HepG2 (cell line): ENCODE measurements around the gene RPS5. TPM values are rescaled to one million over a fixed set of nuclear protein-coding genes. Genes with fewer than 3 reads are reported as not detected.
A peak's percentile ranks its signal among the peaks of the same experiment; 100 is the strongest.

ENCODE experiments used
- ASH2L ChIP-seq: fragments of 300-600, 200-600 bp; sonication (generic); IDR thresholded peaks from 2 replicates; pipeline ENCODE4 v1.7.0; 2017; ENCODE audit warnings: low read depth, mild to moderate bottlenecking, moderate library complexity, mixed read lengths, low read length; ENCODE audit not compliant: insufficient read length
- CREM ChIP-seq, 2 experiments: sonication (generic) in 1 of 2; formaldehyde crosslinking in 1 of 2; IDR thresholded peaks; 2 replicates each; pipeline versions ENCODE4 v1.4.0 to v1.6.1; 2016 to 2020; ENCODE audit warnings: antibody characterized with exemption in 1 of 2, mild to moderate bottlenecking in 1 of 2, missing genetic modification reagents in 1 of 2
- ELF1 ChIP-seq: sonication (generic); formaldehyde crosslinking; IDR thresholded peaks from 2 replicates; pipeline ENCODE4 v1.4.0; 2020; ENCODE audit warnings: missing genetic modification reagents
- HNRNPK ChIP-seq: fragments of 200-400 bp; formaldehyde crosslinking; IDR thresholded peaks from 2 replicates; pipeline ENCODE4 v1.6.1; 2018; ENCODE audit warnings: low read length, low read depth, moderate library complexity, mild to moderate bottlenecking; ENCODE audit not compliant: poor library complexity, severe bottlenecking
- JUNB ChIP-seq: sonication (generic); formaldehyde crosslinking; IDR thresholded peaks from 2 replicates; pipeline ENCODE4 v1.8.0; 2022; ENCODE audit warnings: missing genetic modification reagents, mild to moderate bottlenecking, borderline replicate concordance
- NFATC3 ChIP-seq: sonication (generic); formaldehyde crosslinking; IDR thresholded peaks from 2 replicates; pipeline ENCODE4 v1.5.1; 2020; ENCODE audit warnings: mild to moderate bottlenecking, missing genetic modification reagents
- NFYC ChIP-seq: IDR thresholded peaks from 2 replicates; pipeline ENCODE4 v1.6.1; 2016; ENCODE audit warnings: missing genetic modification reagents, missing compliant biosample characterization
- PPARG ChIP-seq: conservative IDR thresholded peaks from 2 replicates; pipeline ENCODE4 v1.6.1; 2016; ENCODE audit warnings: missing biosample characterization, missing genetic modification reagents
- SOX13 ChIP-seq, 3 experiments: fragments of 450-650 bp in 1 of 3; sonication (generic) in 1 of 3; formaldehyde crosslinking in 1 of 3; IDR thresholded peaks in 2 of 3; conservative IDR thresholded peaks in 1 of 3; 2 replicates each; pipeline versions ENCODE4 v1.5.0 to v1.6.1; 2016 to 2020; ENCODE audit warnings: antibody characterized with exemption in 1 of 3, mild to moderate bottlenecking in 1 of 3, missing compliant biosample characterization in 1 of 3, missing genetic modification reagents in 1 of 3, moderate library complexity in 1 of 3
- ZNF546 ChIP-seq: sonication (generic); formaldehyde crosslinking; conservative IDR thresholded peaks from 2 replicates; pipeline ENCODE4 v1.8.1; 2023; ENCODE audit warnings: mild to moderate bottlenecking, missing genetic modification reagents
- ZNF652 ChIP-seq: IDR thresholded peaks from 2 replicates; pipeline ENCODE4 v1.6.1; 2016; ENCODE audit warnings: low read depth, borderline replicate concordance
- ZSCAN30 ChIP-seq: sonication (generic); formaldehyde crosslinking; IDR thresholded peaks from 2 replicates; pipeline ENCODE4 v1.5.0; 2020; ENCODE audit warnings: mild to moderate bottlenecking, missing genetic modification reagents
- polyA plus RNA-seq, 8 experiments: library from polyadenylated mRNA; depleted of rRNA in 3 of 8; stranded (reverse) in 7 of 8; unstranded in 1 of 8; fragments of >200 nt; fragmentation: Illumina TruSeq in 4 of 8; extraction: Trizol in 4 of 8; gene quantifications; 2 replicates each; pipeline versions ENCODE4 v1.2.1 to v1.2.3, GENCODE V29; 2011 to 2016; ENCODE audit warnings: low read depth in 4 of 8, missing spikeins in 1 of 8, mixed read lengths in 1 of 8; ENCODE audit not compliant: insufficient read depth in 1 of 8
- total RNA-seq, 5 experiments: library from RNA; depleted of rRNA; stranded (reverse); fragments of >200 nt; fragmentation: Illumina TruSeq; extraction: Trizol; gene quantifications; 2 replicates each; pipeline ENCODE4 v1.2.3, GENCODE V29; 2016; ENCODE audit warnings: low read depth in 1 of 5
- TF ChIP-seq, protein P1 (sequence below): sonication (generic); formaldehyde crosslinking; IDR thresholded peaks from 2 replicates; pipeline ENCODE4 v1.4.0; 2020; ENCODE audit warnings: missing genetic modification reagents
- TF ChIP-seq, protein P2 (sequence below): IDR thresholded peaks from 2 replicates; pipeline ENCODE4 v1.6.1; 2016; ENCODE audit warnings: missing biosample characterization, missing genetic modification reagents, low read depth
- TF ChIP-seq, protein P3 (sequence below): sonication (generic); formaldehyde crosslinking; IDR thresholded peaks from 2 replicates; pipeline ENCODE4 v1.4.0; 2020; ENCODE audit warnings: missing genetic modification reagents, borderline replicate concordance
- TF ChIP-seq, protein P4 (sequence below): sonication (generic); formaldehyde crosslinking; IDR thresholded peaks from 2 replicates; pipeline ENCODE4 v1.5.0; 2020; ENCODE audit warnings: missing genetic modification reagents

Gene RPS5
- total and polyA plus RNA-seq, 2 of the 13 experiments (the other 11 are each of a cell fraction or from before 2014, with no cell fraction given) = 1,544 to 4,408 TPM

DNA sequence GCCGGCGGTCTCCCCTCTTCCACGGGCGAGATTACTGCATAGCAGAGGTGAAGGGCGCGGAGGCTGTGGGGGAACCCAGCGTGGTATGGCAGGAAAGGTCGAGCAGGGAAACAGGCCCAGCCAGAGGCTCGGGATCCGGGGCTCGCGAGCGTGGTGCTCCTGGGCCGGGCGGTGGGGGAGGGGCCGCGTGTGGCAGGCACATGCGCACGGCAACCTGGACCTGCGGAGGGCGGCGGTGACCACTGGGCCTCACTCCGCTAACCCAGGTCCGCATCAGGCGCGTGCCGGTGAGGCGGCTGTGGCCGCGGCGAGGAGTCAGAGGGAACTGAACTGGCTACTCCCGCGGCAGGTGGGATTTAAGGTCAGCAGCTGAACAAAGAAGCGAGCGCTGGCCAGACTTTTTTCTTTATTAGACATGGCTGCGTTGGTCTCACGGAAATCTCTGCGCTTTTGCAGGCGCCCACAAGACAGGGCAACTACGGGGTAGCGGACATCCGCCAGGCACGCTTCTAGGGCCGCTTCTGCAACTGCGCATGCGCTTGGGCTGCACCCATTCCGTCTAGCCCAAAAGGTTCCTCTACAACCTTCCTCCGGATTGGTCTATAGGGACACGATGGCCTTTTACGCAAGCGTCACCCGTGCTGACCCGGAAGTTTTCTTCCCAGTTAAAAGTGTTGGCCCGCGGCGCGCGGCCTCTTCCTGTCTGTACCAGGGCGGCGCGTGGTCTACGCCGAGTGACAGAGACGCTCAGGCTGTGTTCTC, at the start of gene RPS5 (continued):
- TF ChIP-seq, protein P1, sequence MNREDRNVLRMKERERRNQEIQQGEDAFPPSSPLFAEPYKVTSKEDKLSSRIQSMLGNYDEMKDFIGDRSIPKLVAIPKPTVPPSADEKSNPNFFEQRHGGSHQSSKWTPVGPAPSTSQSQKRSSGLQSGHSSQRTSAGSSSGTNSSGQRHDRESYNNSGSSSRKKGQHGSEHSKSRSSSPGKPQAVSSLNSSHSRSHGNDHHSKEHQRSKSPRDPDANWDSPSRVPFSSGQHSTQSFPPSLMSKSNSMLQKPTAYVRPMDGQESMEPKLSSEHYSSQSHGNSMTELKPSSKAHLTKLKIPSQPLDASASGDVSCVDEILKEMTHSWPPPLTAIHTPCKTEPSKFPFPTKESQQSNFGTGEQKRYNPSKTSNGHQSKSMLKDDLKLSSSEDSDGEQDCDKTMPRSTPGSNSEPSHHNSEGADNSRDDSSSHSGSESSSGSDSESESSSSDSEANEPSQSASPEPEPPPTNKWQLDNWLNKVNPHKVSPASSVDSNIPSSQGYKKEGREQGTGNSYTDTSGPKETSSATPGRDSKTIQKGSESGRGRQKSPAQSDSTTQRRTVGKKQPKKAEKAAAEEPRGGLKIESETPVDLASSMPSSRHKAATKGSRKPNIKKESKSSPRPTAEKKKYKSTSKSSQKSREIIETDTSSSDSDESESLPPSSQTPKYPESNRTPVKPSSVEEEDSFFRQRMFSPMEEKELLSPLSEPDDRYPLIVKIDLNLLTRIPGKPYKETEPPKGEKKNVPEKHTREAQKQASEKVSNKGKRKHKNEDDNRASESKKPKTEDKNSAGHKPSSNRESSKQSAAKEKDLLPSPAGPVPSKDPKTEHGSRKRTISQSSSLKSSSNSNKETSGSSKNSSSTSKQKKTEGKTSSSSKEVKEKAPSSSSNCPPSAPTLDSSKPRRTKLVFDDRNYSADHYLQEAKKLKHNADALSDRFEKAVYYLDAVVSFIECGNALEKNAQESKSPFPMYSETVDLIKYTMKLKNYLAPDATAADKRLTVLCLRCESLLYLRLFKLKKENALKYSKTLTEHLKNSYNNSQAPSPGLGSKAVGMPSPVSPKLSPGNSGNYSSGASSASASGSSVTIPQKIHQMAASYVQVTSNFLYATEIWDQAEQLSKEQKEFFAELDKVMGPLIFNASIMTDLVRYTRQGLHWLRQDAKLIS (CRISPR knock-in tag) = no peak; the same call in 1 of the 2 replicates
- TF ChIP-seq ELF1 = peak; percentile 94
- TF ChIP-seq ASH2L = peak; percentile 80
- TF ChIP-seq ZNF546 (CRISPR knock-in tag) = no peak
- TF ChIP-seq ZNF652 (CRISPR knock-in tag) = no peak; the same call in 1 of the 2 replicates
- no peak; the same call in 1 of the 2 replicates for TF ChIP-seq PPARG
- TF ChIP-seq HNRNPK = no peak
- TF ChIP-seq, protein P2, sequence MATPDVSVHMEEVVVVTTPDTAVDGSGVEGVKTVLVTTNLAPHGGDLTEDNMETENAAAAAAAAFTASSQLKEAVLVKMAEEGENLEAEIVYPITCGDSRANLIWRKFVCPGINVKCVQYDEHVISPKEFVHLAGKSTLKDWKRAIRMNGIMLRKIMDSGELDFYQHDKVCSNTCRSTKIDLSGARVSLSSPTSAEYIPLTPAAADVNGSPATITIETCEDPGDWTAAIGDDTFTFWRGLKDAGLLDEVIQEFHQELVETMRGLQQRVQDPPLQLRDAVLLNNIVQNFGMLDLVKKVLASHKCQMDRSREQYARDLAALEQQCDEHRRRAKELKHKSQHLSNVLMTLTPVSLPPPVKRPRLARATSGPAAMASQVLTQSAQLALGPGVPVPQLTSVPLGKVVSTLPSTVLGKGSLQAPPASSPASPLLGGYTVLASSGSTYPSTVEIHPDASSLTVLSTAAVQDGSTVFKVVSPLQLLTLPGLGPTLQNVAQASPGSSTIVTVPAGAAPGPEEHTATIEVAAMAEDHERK (CRISPR knock-in tag) = peak; percentile 93
- peak; percentile 97 for TF ChIP-seq CREM (IDR thresholded peaks at IDR 0.05)
- TF ChIP-seq CREM (CRISPR knock-in tag; IDR thresholded peaks at IDR 0.05) = 0 out of 2 replicates have a peak, but pooled peaks have one; percentile 11
- TF ChIP-seq, protein P3, sequence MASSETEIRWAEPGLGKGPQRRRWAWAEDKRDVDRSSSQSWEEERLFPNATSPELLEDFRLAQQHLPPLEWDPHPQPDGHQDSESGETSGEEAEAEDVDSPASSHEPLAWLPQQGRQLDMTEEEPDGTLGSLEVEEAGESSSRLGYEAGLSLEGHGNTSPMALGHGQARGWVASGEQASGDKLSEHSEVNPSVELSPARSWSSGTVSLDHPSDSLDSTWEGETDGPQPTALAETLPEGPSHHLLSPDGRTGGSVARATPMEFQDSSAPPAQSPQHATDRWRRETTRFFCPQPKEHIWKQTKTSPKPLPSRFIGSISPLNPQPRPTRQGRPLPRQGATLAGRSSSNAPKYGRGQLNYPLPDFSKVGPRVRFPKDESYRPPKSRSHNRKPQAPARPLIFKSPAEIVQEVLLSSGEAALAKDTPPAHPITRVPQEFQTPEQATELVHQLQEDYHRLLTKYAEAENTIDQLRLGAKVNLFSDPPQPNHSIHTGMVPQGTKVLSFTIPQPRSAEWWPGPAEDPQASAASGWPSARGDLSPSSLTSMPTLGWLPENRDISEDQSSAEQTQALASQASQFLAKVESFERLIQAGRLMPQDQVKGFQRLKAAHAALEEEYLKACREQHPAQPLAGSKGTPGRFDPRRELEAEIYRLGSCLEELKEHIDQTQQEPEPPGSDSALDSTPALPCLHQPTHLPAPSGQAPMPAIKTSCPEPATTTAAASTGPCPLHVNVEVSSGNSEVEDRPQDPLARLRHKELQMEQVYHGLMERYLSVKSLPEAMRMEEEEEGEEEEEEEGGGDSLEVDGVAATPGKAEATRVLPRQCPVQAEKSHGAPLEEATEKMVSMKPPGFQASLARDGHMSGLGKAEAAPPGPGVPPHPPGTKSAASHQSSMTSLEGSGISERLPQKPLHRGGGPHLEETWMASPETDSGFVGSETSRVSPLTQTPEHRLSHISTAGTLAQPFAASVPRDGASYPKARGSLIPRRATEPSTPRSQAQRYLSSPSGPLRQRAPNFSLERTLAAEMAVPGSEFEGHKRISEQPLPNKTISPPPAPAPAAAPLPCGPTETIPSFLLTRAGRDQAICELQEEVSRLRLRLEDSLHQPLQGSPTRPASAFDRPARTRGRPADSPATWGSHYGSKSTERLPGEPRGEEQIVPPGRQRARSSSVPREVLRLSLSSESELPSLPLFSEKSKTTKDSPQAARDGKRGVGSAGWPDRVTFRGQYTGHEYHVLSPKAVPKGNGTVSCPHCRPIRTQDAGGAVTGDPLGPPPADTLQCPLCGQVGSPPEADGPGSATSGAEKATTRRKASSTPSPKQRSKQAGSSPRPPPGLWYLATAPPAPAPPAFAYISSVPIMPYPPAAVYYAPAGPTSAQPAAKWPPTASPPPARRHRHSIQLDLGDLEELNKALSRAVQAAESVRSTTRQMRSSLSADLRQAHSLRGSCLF (CRISPR knock-in tag) = peak; percentile 56; the same call in 1 of the 2 replicates
- no peak for TF ChIP-seq JUNB (CRISPR knock-in tag)
- TF ChIP-seq ZSCAN30 (CRISPR knock-in tag) = no peak
- TF ChIP-seq, protein P4, sequence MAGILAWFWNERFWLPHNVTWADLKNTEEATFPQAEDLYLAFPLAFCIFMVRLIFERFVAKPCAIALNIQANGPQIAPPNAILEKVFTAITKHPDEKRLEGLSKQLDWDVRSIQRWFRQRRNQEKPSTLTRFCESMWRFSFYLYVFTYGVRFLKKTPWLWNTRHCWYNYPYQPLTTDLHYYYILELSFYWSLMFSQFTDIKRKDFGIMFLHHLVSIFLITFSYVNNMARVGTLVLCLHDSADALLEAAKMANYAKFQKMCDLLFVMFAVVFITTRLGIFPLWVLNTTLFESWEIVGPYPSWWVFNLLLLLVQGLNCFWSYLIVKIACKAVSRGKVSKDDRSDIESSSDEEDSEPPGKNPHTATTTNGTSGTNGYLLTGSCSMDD (CRISPR knock-in tag) = no peak
- TF ChIP-seq NFATC3 = 0 out of 2 replicates have a peak, but pooled peaks have one; percentile 84
- no peak for TF ChIP-seq SOX13 (IDR thresholded peaks at IDR 0.05)
- no peak for TF ChIP-seq SOX13 (CRISPR knock-in tag; conservative IDR thresholded peaks at IDR 0.05 in 1 of 2, IDR thresholded peaks at IDR 0.05 in 1 of 2)
- TF ChIP-seq NFYC = peak; percentile 93
